Esophagus muscularis mucosa (tissue), 3 donors: Measurements from ENCODE around the gene NPAS4.

Experiments used
- CTCF ChIP-seq, 3 experiments: fragments of 200-600 bp in 2 of 3; fragments of 450-650 bp in 1 of 3; sonication (generic) in 2 of 3; IDR thresholded peaks; one replicate each; pipeline ENCODE4 v1.5.1; 2017 to 2019; ENCODE audit warnings: antibody characterized with exemption in 3 of 3, mild to moderate bottlenecking in 2 of 3, moderate library complexity in 1 of 3
- POLR2A ChIP-seq: fragments of 450-650 bp; IDR thresholded peaks from one replicate; pipeline ENCODE4 v1.6.1; 2017; ENCODE audit warnings: antibody characterized with exemption, moderate library complexity, mild to moderate bottlenecking, low read depth

GRCh38 chr11:66438504-66439466 lies 17.9 kb downstream of the NPAS4 start, which contains the start of gene MRPL11:
- TF ChIP-seq CTCF (IDR thresholded peaks at IDR 0.05) (peak; percentile 62 to 83 (median 73)), POLR2A (no peak)
